ENCODE data around the gene RSPH3.
A peak's percentile ranks its signal among the peaks of the same experiment; 100 is the strongest.
"Not testable (repeated sequence)": the region's sequence is repeated elsewhere in the genome, so short reads cannot be mapped to it uniquely, and the experiment has no call there.

Gene RSPH3

DNA sequence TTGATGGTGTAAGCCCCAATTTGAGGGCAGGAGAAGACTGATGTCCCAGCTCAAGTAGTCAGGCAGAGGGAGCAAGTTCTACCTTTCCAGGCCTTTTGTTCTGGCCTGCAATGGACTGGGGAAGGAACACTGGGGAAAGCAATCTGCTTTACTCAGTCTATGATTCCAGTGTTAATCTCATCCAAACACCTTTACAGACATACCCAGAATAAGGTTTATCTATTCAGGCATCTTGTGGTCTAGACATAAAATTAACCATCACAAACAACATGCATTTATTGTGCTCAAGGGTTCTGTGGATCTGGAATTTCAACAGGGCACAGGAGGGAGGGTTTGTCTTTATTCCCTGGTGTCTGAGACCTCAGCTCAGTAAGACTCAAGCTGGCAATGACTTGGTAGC lies 14.4 kb upstream of the RSPH3 start:
- Histone ChIP-seq H3K9ac (ENCODE audit: low read length) (no peak overlapping the region), H2AFZ (ENCODE audit: low read length) (no peak overlapping the region), H4K20me1 (ENCODE audit: insufficient read depth, low read length) (no peaks in the 10 kb centered on the region), H3K4me3 (ENCODE audit: low read depth, low read length, poor library complexity, severe bottlenecking) (no peak overlapping the region), H3K79me2 (ENCODE audit: insufficient read depth, low read length) (no peaks in the 10 kb centered on the region), H3K4me1 (ENCODE audit: insufficient read depth, low read length, severe bottlenecking) (peaks cover 49% of the 10 kb centered on the region), H3K27me3 (ENCODE audit: insufficient read depth, low read length) (no peaks in the 10 kb centered on the region), H3K27ac (ENCODE audit: low read depth, low read length, poor library complexity, severe bottlenecking) (no peak overlapping the region), H3K36me3 (ENCODE audit: insufficient read depth, low read length) (no peaks in the 10 kb centered on the region), H3K9me3 (ENCODE audit: low read length) (peaks cover 9% of the 10 kb centered on the region; the same call in 1 of the 2 replicates), H3K9me2 (ENCODE audit: low read depth, low read length) (no peaks in the 10 kb centered on the region), H3F3A (ENCODE audit: insufficient read depth, low read length) (no peaks in the 10 kb centered on the region; the same call in 1 of the 2 replicates), H3K4me2 (ENCODE audit: low read length) (no peak overlapping the region)
- TF ChIP-seq EZH2 (IDR thresholded peaks at IDR 0.05; ENCODE audit: borderline replicate concordance, low read length), result no peak

DNA sequence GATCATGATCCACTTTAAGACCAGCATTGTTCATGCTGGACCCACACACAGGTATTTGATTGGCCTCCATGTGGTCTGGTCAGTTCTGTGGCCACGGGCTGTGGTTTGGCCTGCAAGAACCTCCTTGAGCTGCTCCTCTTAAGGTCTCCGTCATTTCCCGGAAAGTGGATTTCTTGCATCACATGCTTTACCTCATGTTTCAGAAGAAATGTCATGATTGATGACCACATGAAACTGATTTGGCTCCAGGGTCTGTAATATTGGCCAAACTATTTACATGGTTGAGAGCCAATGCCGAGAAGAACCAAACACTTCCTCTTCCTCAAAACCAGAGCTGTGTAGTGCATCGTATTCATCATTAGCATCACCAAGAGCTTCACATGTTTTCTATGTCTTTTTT lies 13.2 kb upstream of the RSPH3 start:
- TF ChIP-seq EZH2 (IDR thresholded peaks at IDR 0.05; ENCODE audit: borderline replicate concordance, low read length), result no peak
- TF ChIP-seq, protein P1, sequence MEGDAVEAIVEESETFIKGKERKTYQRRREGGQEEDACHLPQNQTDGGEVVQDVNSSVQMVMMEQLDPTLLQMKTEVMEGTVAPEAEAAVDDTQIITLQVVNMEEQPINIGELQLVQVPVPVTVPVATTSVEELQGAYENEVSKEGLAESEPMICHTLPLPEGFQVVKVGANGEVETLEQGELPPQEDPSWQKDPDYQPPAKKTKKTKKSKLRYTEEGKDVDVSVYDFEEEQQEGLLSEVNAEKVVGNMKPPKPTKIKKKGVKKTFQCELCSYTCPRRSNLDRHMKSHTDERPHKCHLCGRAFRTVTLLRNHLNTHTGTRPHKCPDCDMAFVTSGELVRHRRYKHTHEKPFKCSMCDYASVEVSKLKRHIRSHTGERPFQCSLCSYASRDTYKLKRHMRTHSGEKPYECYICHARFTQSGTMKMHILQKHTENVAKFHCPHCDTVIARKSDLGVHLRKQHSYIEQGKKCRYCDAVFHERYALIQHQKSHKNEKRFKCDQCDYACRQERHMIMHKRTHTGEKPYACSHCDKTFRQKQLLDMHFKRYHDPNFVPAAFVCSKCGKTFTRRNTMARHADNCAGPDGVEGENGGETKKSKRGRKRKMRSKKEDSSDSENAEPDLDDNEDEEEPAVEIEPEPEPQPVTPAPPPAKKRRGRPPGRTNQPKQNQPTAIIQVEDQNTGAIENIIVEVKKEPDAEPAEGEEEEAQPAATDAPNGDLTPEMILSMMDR (IDR thresholded peaks at IDR 0.05; ENCODE audit: low read length), result no peak
- H3K9me3 ChIP-seq (ENCODE audit: low read length), result peaks cover 9% of the 10 kb centered on the region; the same call in 1 of the 2 replicates
- H3K36me3 ChIP-seq (ENCODE audit: insufficient read depth, low read length), result no peaks in the 10 kb centered on the region
- H3K4me3 ChIP-seq (ENCODE audit: low read depth, low read length, poor library complexity, severe bottlenecking), result no peak overlapping the region
- H3K4me2 ChIP-seq (ENCODE audit: low read length), result peak overlapping the region; percentile 1; the same call in 1 of the 2 replicates
- no peaks in the 10 kb centered on the region for H3K27me3 ChIP-seq (ENCODE audit: insufficient read depth, low read length)
- H3F3A ChIP-seq (ENCODE audit: insufficient read depth, low read length), result no peaks in the 10 kb centered on the region; the same call in 1 of the 2 replicates
- H4K20me1 ChIP-seq (ENCODE audit: insufficient read depth, low read length), result no peaks in the 10 kb centered on the region
- H3K79me2 ChIP-seq (ENCODE audit: insufficient read depth, low read length), result no peaks in the 10 kb centered on the region
- H3K9me2 ChIP-seq (ENCODE audit: low read depth, low read length), result no peaks in the 10 kb centered on the region
- peak overlapping the region; percentile 34 for H3K27ac ChIP-seq (ENCODE audit: low read depth, low read length, poor library complexity, severe bottlenecking)
- no peak overlapping the region for H3K9ac ChIP-seq (ENCODE audit: low read length)
- no peak overlapping the region for H2AFZ ChIP-seq (ENCODE audit: low read length)
- peaks cover 49% of the 10 kb centered on the region for H3K4me1 ChIP-seq (ENCODE audit: insufficient read depth, low read length, severe bottlenecking)

DNA sequence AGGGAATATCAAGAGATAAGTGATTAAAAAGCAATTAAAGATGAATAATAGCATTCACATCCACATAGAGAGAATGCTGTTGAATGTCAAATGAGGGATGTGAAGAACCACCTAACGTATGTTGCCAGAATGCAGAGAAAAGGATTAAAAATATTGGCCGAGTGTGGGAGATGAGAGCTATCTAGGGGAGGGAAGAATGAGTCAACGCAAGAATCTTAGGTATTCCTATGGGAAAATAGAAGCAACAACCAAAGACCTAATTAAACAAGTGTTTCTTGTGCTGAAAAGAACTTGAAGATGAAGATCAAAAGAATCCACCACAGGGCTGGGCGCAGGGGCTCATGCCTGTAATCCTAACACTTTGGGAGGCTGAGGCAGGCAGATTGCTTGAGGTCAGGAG lies 12.2 kb upstream of the RSPH3 start:
- Histone ChIP-seq H3K36me3 (ENCODE audit: insufficient read depth, low read length) (no peaks in the 10 kb centered on the region), H2AFZ (ENCODE audit: low read length) (no peak overlapping the region), H3K79me2 (ENCODE audit: insufficient read depth, low read length) (no peaks in the 10 kb centered on the region), H3K9me2 (ENCODE audit: low read depth, low read length) (no peaks in the 10 kb centered on the region), H3K4me2 (ENCODE audit: low read length) (no peak overlapping the region), H3K27me3 (ENCODE audit: insufficient read depth, low read length) (no peaks in the 10 kb centered on the region), H3K4me1 (ENCODE audit: insufficient read depth, low read length, severe bottlenecking) (peaks cover 42% of the 10 kb centered on the region), H3K9me3 (ENCODE audit: low read length) (peaks cover 9% of the 10 kb centered on the region; the same call in 1 of the 2 replicates), H3F3A (ENCODE audit: insufficient read depth, low read length) (no peaks in the 10 kb centered on the region; the same call in 1 of the 2 replicates), H4K20me1 (ENCODE audit: insufficient read depth, low read length) (no peaks in the 10 kb centered on the region), H3K9ac (ENCODE audit: low read length) (no peak overlapping the region), H3K4me3 (ENCODE audit: low read depth, low read length, poor library complexity, severe bottlenecking) (no peak overlapping the region), H3K27ac (ENCODE audit: low read depth, low read length, poor library complexity, severe bottlenecking) (no peak overlapping the region)
- no peak for TF ChIP-seq EZH2 (IDR thresholded peaks at IDR 0.05; ENCODE audit: borderline replicate concordance, low read length)
- TF ChIP-seq, protein P1 (IDR thresholded peaks at IDR 0.05; ENCODE audit: low read length), result no peak

DNA sequence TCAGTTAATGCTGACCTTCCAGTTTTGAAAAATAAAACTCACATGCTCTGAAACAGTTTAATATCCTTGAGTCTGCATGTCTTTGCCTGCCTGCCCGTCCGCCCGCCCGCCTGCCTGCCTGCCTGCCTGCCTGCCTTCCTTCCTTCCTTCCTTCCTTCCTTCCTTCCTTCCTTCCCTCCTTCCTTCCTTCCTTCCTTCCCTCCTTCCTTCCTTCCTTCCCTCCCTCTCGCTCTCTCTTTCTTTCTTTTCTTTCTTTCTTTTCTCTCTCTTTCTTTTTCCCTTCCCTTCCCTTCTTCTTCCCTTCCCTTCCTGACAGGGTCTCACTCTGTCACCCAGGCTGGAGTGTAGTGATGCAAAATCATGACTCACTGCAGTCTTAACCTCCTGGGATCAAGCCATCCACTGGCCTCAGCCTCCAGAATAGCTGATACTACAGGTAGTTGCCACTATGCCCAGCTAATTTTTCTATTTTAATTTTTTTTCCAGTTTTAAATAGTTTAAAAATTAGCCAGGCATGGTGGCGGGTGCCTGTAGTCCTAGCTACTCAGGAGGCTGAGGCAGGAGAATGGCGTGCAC lies 10.1 kb upstream of the RSPH3 start:
- H3K9me2 ChIP-seq (ENCODE audit: low read depth, low read length); H3K9me3 ChIP-seq (ENCODE audit: low read length); H3K27me3 ChIP-seq (ENCODE audit: insufficient read depth, low read length); H3F3A ChIP-seq (ENCODE audit: insufficient read depth, low read length); H3K4me3 ChIP-seq (ENCODE audit: low read depth, low read length, poor library complexity, severe bottlenecking); H4K20me1 ChIP-seq (ENCODE audit: insufficient read depth, low read length); H3K79me2 ChIP-seq (ENCODE audit: insufficient read depth, low read length); H3K36me3 ChIP-seq (ENCODE audit: insufficient read depth, low read length); H3K9ac ChIP-seq (ENCODE audit: low read length); H3K4me2 ChIP-seq (ENCODE audit: low read length); H2AFZ ChIP-seq (ENCODE audit: low read length): not testable (repeated sequence)
- Histone ChIP-seq H3K27ac (ENCODE audit: low read depth, low read length, poor library complexity, severe bottlenecking) (peak overlapping the region; percentile 31), H3K4me1 (ENCODE audit: insufficient read depth, low read length, severe bottlenecking) (peaks cover 42% of the 10 kb centered on the region)
